Vagina (tissue), 2 donors: Measurements from ENCODE around the gene DOCK1. TPM values are rescaled to one million over a fixed set of nuclear protein-coding genes. Genes with fewer than 3 reads are reported as not detected.

Experiments used
- DNase-seq, 2 donors: peaks; one replicate each; pipeline ENCODE4 v3.0.0-alpha.2; 2017; ENCODE audit errors: extremely low spot score in 2 of 2
- H3K27ac ChIP-seq: fragments of 200-600 bp; sonication (generic); one replicate; pipeline ENCODE4 v1.5.1; 2019
- H3K27me3 ChIP-seq: fragments of 200-600 bp; sonication (generic); one replicate; pipeline ENCODE4 v1.5.1; 2019
- H3K36me3 ChIP-seq, 2 donors: fragments of 200-600 bp; sonication (generic); one replicate each; pipeline ENCODE4 v1.5.1; 2017 to 2019
- H3K4me1 ChIP-seq: fragments of 200-600 bp; sonication (generic); one replicate; pipeline ENCODE4 v1.5.1; 2019
- H3K4me3 ChIP-seq, 2 donors: fragments of 200-600 bp; sonication (generic); 1 replicate in 1 of 2; 2 replicates in 1 of 2; pipeline ENCODE4 v1.5.1; 2016 to 2019
- H3K9me3 ChIP-seq: fragments of 200-600 bp; sonication (generic); one replicate; pipeline ENCODE4 v1.5.1; 2019
- POLR2A ChIP-seq, 2 donors: fragments of 450-650 bp; IDR thresholded peaks; one replicate each; pipeline ENCODE4 v1.6.1; 2017; ENCODE audit warnings: antibody characterized with exemption in 2 of 2, mild to moderate bottlenecking in 2 of 2, moderate library complexity in 2 of 2
- POLR2AphosphoS5 ChIP-seq, 2 donors: sonication (generic); formaldehyde crosslinking; IDR thresholded peaks; one replicate each; pipeline ENCODE4 v1.9.0; 2017; ENCODE audit warnings: antibody characterized with exemption in 2 of 2, mild to moderate bottlenecking in 2 of 2, low read depth in 1 of 2; ENCODE audit not compliant: insufficient read depth in 1 of 2
- intact Hi-C: fragments of 100-400 bp; cut with DNase I; formaldehyde crosslinking; loops from one replicate; pipeline ENCODE4 v1.15.1; 2023
- total RNA-seq: library from RNA; depleted of rRNA; stranded (reverse); fragments of >200 nt; gene quantifications from one replicate; pipeline ENCODE4 v1.2.3, GENCODE V29; 2016
- TF ChIP-seq, protein P1 (sequence below), 3 experiments: fragments of 450-650 bp in 2 of 3; fragments of 200-600 bp in 1 of 3; sonication (generic) in 1 of 3; IDR thresholded peaks; one replicate each; pipeline ENCODE4 v1.5.1; 2017 to 2019; ENCODE audit warnings: antibody characterized with exemption in 3 of 3, mild to moderate bottlenecking in 2 of 3, moderate library complexity in 2 of 3

Gene DOCK1
- total RNA-seq, 1 donor from 2014 or later = 64.6 TPM

DNA sequence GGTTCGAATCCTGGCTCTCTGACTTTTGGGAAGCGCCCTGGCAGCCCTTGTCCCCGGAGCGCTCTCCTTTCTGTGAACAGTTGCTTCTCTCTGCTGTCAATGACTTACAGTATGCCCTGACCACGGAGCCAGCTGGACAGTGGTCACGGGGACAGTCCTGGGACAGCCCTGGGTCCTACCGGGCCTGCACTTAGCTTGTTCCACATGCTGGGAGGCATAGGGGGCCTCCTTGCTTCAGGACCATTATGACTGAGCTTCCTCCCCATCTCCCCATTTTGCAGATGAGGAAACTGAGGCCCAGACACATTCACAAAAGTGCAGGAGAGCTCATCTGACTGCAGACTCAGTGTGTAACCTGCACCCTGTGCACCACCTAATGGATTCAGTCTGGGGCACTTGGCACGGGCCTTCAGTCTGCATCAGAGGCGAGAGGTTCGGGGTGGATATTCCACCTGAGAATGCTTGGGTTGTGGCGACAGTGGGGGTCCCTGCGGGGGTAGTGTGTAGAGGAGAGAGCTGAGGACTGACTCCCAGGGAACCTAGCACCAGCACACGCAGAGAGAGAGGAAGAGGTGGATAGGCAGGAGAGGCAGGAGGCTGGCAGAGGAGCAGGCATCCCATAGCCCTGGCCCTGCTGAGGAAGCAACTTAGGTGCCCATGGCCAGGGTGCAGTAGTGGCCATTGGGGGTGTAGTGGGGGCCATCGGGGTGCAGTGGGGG lies 1.6 kb downstream of the DOCK1 start:
- H3K4me1 ChIP-seq = peaks cover 51% of the 10 kb centered on the region
- intact Hi-C loops = no loop called here
- H3K4me3 ChIP-seq = peak overlapping the region; percentile 87 to 91
- TF ChIP-seq, protein P1, sequence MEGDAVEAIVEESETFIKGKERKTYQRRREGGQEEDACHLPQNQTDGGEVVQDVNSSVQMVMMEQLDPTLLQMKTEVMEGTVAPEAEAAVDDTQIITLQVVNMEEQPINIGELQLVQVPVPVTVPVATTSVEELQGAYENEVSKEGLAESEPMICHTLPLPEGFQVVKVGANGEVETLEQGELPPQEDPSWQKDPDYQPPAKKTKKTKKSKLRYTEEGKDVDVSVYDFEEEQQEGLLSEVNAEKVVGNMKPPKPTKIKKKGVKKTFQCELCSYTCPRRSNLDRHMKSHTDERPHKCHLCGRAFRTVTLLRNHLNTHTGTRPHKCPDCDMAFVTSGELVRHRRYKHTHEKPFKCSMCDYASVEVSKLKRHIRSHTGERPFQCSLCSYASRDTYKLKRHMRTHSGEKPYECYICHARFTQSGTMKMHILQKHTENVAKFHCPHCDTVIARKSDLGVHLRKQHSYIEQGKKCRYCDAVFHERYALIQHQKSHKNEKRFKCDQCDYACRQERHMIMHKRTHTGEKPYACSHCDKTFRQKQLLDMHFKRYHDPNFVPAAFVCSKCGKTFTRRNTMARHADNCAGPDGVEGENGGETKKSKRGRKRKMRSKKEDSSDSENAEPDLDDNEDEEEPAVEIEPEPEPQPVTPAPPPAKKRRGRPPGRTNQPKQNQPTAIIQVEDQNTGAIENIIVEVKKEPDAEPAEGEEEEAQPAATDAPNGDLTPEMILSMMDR (IDR thresholded peaks at IDR 0.05) = no peak
- no peak for TF ChIP-seq POLR2A (IDR thresholded peaks at IDR 0.05)
- TF ChIP-seq POLR2AphosphoS5 (IDR thresholded peaks at IDR 0.05; ENCODE audit: insufficient read depth in 1 of 2, low read depth in 1 of 2) = no peak
- H3K27me3 ChIP-seq = no peaks in the 10 kb centered on the region
- no peaks in the 10 kb centered on the region for H3K36me3 ChIP-seq
- no peak for DNase-seq
- peak overlapping the region; percentile 85 for H3K27ac ChIP-seq
- no peaks in the 10 kb centered on the region for H3K9me3 ChIP-seq

DNA sequence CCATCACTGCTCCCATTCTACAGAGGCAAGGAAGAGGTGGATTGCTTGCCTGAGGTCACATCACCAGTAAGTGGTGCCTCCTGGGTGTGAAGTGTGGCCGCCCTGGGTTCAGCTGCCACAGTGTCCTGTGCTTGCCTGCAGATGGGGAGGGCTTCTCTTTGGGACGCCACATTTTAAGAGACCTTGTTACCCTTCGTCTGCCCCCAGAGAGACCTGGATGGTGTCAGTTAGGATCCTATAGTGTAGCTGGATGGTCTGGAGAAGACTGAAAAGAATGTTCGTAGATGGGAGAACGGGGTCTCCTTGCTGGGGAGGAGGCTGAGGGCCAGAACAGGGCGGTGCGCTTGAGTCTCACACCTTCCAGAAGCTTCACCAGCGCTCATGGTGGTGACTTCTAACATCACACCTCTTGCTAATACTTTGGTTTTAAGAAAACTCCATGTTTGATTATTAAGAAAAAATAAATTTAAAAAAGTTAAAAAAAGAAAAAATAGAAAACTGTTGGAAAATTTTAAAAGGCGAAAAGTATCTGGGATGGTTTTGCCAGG lies 2.3 kb downstream of the DOCK1 start:
- H3K4me1 ChIP-seq = peaks cover 51% of the 10 kb centered on the region

DNA sequence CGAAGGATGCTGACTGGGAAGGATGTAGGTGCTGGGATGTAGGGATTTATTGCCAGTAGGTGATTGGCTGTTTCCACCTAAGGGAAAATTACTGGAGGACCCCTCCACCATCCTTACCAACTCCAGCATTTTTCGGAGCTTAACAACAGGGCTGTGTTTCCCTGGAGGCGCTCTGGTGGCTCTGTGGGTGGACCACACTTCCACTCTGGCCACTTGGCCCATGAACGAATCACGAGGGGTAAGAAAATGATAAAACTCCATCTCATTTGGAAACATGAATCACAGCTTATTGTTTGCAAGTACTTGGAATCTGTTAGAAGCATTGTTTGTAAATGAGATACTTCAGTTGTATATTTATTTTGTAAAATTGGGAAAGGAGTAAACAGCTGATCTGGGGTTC lies 3.0 kb downstream of the DOCK1 start:
- intact Hi-C loops = no loop called here
- H3K4me1 ChIP-seq = peaks cover 51% of the 10 kb centered on the region
- H3K36me3 ChIP-seq = no peaks in the 10 kb centered on the region
- no peaks in the 10 kb centered on the region for H3K27me3 ChIP-seq
- H3K4me3 ChIP-seq = no peak overlapping the region
- TF ChIP-seq, protein P1 (IDR thresholded peaks at IDR 0.05) = no peak
- TF ChIP-seq POLR2A (IDR thresholded peaks at IDR 0.05) (no peak), POLR2AphosphoS5 (IDR thresholded peaks at IDR 0.05; ENCODE audit: insufficient read depth in 1 of 2, low read depth in 1 of 2) (no peak)
- H3K9me3 ChIP-seq = no peaks in the 10 kb centered on the region
- H3K27ac ChIP-seq = peak overlapping the region; percentile 51
- DNase-seq = no peak

More for the DNA sequence above, 2.3 kb downstream of the DOCK1 start:
- no peak for DNase-seq
- Histone ChIP-seq H3K9me3 (no peaks in the 10 kb centered on the region), H3K27me3 (no peaks in the 10 kb centered on the region), H3K36me3 (no peaks in the 10 kb centered on the region), H3K27ac (peak overlapping the region; percentile 51), H3K4me3 (no peak overlapping the region)
- TF ChIP-seq, protein P1 (IDR thresholded peaks at IDR 0.05) = no peak
- no peak for TF ChIP-seq POLR2AphosphoS5 (IDR thresholded peaks at IDR 0.05; ENCODE audit: insufficient read depth in 1 of 2, low read depth in 1 of 2)
- no peak for TF ChIP-seq POLR2A (IDR thresholded peaks at IDR 0.05)
- intact Hi-C loops = no loop called here

DNA sequence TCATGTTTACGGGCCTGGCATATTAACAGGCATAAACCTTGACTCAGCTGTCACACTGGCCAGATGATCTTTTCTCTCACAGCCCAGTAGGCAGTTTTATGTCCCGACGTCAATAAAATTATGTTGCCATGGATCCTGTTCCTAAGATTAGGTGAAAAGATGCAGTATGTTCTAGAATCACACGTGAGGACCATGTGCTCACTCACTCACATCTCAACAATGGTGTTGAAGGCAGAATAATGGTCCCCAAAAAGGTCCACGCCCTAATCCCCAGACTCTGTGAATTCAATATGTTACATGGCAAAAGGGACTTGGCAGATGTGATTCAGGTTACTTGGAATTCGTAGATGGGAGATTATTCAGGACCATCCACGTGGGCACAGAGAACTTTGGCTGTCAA lies 3.5 kb downstream of the DOCK1 start:
- DNase-seq = no peak
- Histone ChIP-seq H3K4me3 (no peak overlapping the region), H3K4me1 (peaks cover 51% of the 10 kb centered on the region), H3K27me3 (no peaks in the 10 kb centered on the region), H3K27ac (no peak overlapping the region), H3K36me3 (no peaks in the 10 kb centered on the region), H3K9me3 (no peaks in the 10 kb centered on the region)
- intact Hi-C loops = no loop called here
- TF ChIP-seq, protein P1 (IDR thresholded peaks at IDR 0.05) = no peak
- TF ChIP-seq POLR2AphosphoS5 (IDR thresholded peaks at IDR 0.05; ENCODE audit: insufficient read depth in 1 of 2, low read depth in 1 of 2) (no peak), POLR2A (IDR thresholded peaks at IDR 0.05) (no peak)

DNA sequence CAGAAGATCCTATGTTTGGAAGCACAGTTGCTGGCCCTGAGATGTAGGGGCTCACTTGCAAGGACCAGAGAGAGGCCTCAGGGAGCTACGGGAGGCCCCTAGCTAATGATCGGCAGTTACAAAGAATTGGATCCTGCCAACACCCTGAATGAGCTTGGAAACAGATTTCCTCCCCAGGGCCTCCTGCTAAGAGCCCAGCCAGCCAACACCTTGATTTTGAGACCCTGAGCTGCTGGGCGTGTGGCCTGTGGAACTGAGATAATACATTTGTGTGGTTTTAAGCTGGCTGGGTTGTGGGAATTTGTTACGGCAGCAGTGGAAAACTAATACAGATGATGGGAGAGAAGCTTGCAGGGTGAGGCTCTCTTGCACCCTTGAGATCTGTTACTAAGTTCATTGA lies 3.9 kb downstream of the DOCK1 start:
- Histone ChIP-seq H3K4me1 (peaks cover 49% of the 10 kb centered on the region), H3K9me3 (no peaks in the 10 kb centered on the region), H3K27me3 (no peaks in the 10 kb centered on the region), H3K27ac (no peak overlapping the region), H3K4me3 (no peak overlapping the region), H3K36me3 (no peaks in the 10 kb centered on the region)
- no peak for DNase-seq
- TF ChIP-seq POLR2AphosphoS5 (IDR thresholded peaks at IDR 0.05; ENCODE audit: insufficient read depth in 1 of 2, low read depth in 1 of 2) (no peak), POLR2A (IDR thresholded peaks at IDR 0.05) (no peak)
- TF ChIP-seq, protein P1 (IDR thresholded peaks at IDR 0.05) = no peak
- intact Hi-C loops = no loop called here
